ENCODE data around the gene LPCAT4. TPM values are rescaled to one million over a fixed set of nuclear protein-coding genes. Genes with fewer than 3 reads are reported as not detected.
A peak's percentile ranks its signal among the peaks of the same experiment; 100 is the strongest.
"Not testable (repeated sequence)": the region's sequence is repeated elsewhere in the genome, so short reads cannot be mapped to it uniquely, and the experiment has no call there.

Gene LPCAT4
- total and polyA plus RNA-seq, 5 donors, result 24.1 to 44.9 (median 37.6) TPM

DNA sequence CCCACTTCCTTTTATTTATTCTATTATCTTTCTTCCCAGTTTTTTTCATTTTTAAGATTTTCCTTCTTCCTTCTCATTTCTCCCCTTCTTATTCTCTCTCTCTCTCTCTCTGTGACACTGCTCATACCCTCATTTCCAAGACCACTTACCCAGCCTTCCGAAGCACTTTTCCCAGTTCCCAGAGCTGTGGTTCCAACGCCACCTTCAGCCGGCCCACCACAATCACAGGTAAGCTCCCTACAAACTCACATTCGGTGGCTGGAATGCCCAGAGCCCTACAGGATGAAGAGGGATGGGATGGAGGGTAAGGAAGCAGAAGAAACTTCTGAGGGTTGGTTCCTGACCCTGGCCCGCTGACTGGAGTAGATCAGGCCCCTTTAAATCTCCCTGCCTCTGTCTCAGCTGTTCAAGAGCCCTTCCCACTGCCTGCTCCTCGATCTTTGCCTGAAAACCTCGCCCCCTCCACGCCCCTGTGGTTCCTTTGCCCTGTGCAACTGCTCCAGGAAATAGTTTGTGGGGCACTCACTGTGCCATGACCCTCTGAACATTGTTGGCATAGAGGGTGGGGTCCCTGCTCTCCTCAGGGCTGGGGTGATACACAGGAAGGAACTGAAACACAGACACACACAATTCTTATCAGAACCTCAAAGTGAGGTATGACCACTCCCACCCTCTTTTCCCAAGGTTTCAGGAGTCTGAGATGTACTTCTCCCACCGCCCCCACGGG is 4.8 kb downstream of the LPCAT4 start:
- Histone ChIP-seq H3K4me3 (ENCODE audit: low read length) (no peak overlapping the region), H3K9me3 (ENCODE audit: control insufficient read depth, low read length) (no peaks in the 10 kb centered on the region), H3K27ac (ENCODE audit: low read length) (no peak overlapping the region), H3K27me3 (ENCODE audit: control insufficient read depth, insufficient read depth) (no peaks in the 10 kb centered on the region), H3K4me1 (ENCODE audit: control insufficient read depth, insufficient read depth, low read length) (peaks cover 3% of the 10 kb centered on the region)
- 80% methylated on average over 10 of the region's 10 CpGs for WGBS
- ATAC-seq (peak in 1 of 2 donors; percentile 58), DNase-seq (peak in 1 of 3 donors; percentile 35)
- intact Hi-C loops (cut with DNase I), result loop anchor here in 1 of 4 donors (10.0 kb wide), 1 partner anchor 117 kb away; no protein-coding TSS in a partner anchor

DNA sequence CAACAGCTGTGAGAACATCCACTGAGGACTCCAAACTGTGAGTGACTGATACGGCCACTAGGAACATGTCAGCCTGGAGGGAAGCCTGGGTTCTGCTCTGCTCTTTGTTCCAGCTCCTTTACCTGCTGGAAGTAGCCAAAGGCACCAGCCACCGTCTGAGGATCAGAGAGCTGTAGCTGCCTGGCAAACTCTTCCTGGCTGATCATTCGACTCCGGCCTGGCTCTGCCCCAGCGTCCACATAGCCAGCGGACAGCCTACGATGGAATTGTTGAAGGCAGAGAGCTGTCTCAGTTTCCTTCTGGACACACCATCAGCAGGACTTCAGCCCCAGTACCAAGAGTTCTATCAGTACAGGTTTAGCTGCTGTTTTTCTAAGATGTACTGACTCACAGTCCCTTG is 5.7 kb downstream of the LPCAT4 start:
- H3K27me3 ChIP-seq (ENCODE audit: control insufficient read depth, insufficient read depth), result no peaks in the 10 kb centered on the region
- H3K9me3 ChIP-seq (ENCODE audit: control insufficient read depth, low read length), result no peaks in the 10 kb centered on the region
- ATAC-seq (no peak), DNase-seq (no peak)
- H3K4me3 ChIP-seq (ENCODE audit: low read length), result no peak overlapping the region
- intact Hi-C loops (cut with DNase I), result loop anchor here in 1 of 4 donors (10.0 kb wide), 1 partner anchor 116 kb away; no protein-coding TSS in a partner anchor
- WGBS, result 84% methylated on average over 7 of the region's 7 CpGs
- H3K4me1 ChIP-seq (ENCODE audit: control insufficient read depth, insufficient read depth, low read length), result peaks cover 3% of the 10 kb centered on the region
- H3K27ac ChIP-seq (ENCODE audit: low read length), result no peak overlapping the region

DNA sequence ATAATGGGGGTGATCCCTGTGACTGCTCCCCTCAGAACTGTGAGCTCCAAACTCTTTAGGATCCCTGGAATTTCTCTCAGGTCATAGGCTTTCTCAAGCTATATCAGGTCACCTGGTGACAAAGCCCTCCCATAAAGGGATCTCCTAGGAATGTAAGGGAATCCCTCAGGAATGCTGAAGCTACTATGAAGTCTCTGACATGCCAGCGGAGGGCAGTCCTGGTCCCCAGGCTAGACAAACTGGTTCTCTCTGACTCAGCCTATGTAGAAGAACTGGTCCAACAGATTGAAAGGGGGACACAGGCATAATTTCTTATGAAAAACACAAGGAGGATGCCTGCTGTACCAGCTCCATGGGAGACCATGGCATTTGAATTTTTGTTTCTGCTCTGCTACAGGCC is 6.7 kb downstream of the LPCAT4 start:
- WGBS, result 89% methylated on average over 1 of the region's 1 CpG
- intact Hi-C loops (cut with DNase I), result loop anchor here in 1 of 4 donors (10.0 kb wide), 1 partner anchor 115 kb away; no protein-coding TSS in a partner anchor
- no peaks in the 10 kb centered on the region for H3K9me3 ChIP-seq (ENCODE audit: control insufficient read depth, low read length)
- ATAC-seq, result no peak
- no peak overlapping the region for H3K27ac ChIP-seq (ENCODE audit: low read length)
- no peak overlapping the region for H3K4me3 ChIP-seq (ENCODE audit: low read length)
- peaks cover 3% of the 10 kb centered on the region for H3K4me1 ChIP-seq (ENCODE audit: control insufficient read depth, insufficient read depth, low read length)
- no peak for DNase-seq
- no peaks in the 10 kb centered on the region for H3K27me3 ChIP-seq (ENCODE audit: control insufficient read depth, insufficient read depth)

- Histone ChIP-seq H3K4me1 (ENCODE audit: control insufficient read depth, insufficient read depth, low read length) (no peaks in the 10 kb centered on the region), H3K27me3 (ENCODE audit: control insufficient read depth, insufficient read depth) (no peaks in the 10 kb centered on the region), H3K27ac (ENCODE audit: low read length) (no peak overlapping the region), H3K9me3 (ENCODE audit: control insufficient read depth, low read length) (no peaks in the 10 kb centered on the region), H3K4me3 (ENCODE audit: low read length) (no peak overlapping the region)
- intact Hi-C loops (cut with DNase I), result loop anchor here in 1 of 4 donors (10.0 kb wide), 1 partner anchor 225 kb away; the partner anchor contains the start of gene GOLGA8B
- DNase-seq (no peak), ATAC-seq (no peak)
- 88% methylated on average over 3 of the region's 3 CpGs for WGBS
Measured at GRCh38 chr15:34359416-34359815, 7.6 kb downstream of the LPCAT4 start.

- intact Hi-C loops (cut with DNase I), result loop anchor here in 1 of 4 donors (10.0 kb wide), 1 partner anchor 226 kb away; the partner anchor contains the start of gene GOLGA8B
- H3K9me3 ChIP-seq (ENCODE audit: control insufficient read depth, low read length), result no peaks in the 10 kb centered on the region
- H3K4me1 ChIP-seq (ENCODE audit: control insufficient read depth, insufficient read depth, low read length), result no peaks in the 10 kb centered on the region
- DNase-seq, result no peak
- H3K27me3 ChIP-seq (ENCODE audit: control insufficient read depth, insufficient read depth), result no peaks in the 10 kb centered on the region
- WGBS, result 92% methylated on average over 4 of the region's 4 CpGs
- no peak overlapping the region for H3K4me3 ChIP-seq (ENCODE audit: low read length)
- no peak overlapping the region for H3K27ac ChIP-seq (ENCODE audit: low read length)
- no peak for ATAC-seq
Measured at GRCh38 chr15:34358948-34359347, 8.0 kb downstream of the LPCAT4 start.

- ATAC-seq, result no peak
- no peak overlapping the region for H3K27ac ChIP-seq (ENCODE audit: low read length)
- no peaks in the 10 kb centered on the region for H3K4me1 ChIP-seq (ENCODE audit: control insufficient read depth, insufficient read depth, low read length)
- no peaks in the 10 kb centered on the region for H3K9me3 ChIP-seq (ENCODE audit: control insufficient read depth, low read length)
- no peak for DNase-seq
- H3K4me3 ChIP-seq (ENCODE audit: low read length), result no peak overlapping the region
- intact Hi-C loops (cut with DNase I), result loop anchor here in 1 of 4 donors (10.0 kb wide), 1 partner anchor 226 kb away; the partner anchor contains the start of gene GOLGA8B
- H3K27me3 ChIP-seq (ENCODE audit: control insufficient read depth, insufficient read depth), result no peaks in the 10 kb centered on the region
- 73% methylated on average over 3 of the region's 3 CpGs for WGBS
Measured at GRCh38 chr15:34358367-34358766, 8.6 kb downstream of the LPCAT4 start.

GRCh38 chr15:34357653-34358052 is 9.3 kb downstream of the LPCAT4 start:
- no peaks in the 10 kb centered on the region for H3K27me3 ChIP-seq (ENCODE audit: control insufficient read depth, insufficient read depth)
- no peak overlapping the region for H3K27ac ChIP-seq (ENCODE audit: low read length)
- no peak for DNase-seq
- 89% methylated on average over 1 of the region's 1 CpG for WGBS
- H3K9me3 ChIP-seq (ENCODE audit: control insufficient read depth, low read length), result no peaks in the 10 kb centered on the region
- ATAC-seq, result no peak
- intact Hi-C loops (cut with DNase I), result loop anchor here in 1 of 4 donors (10.0 kb wide), 1 partner anchor 227 kb away; the partner anchor contains the start of gene GOLGA8B
- H3K4me1 ChIP-seq (ENCODE audit: control insufficient read depth, insufficient read depth, low read length), result no peaks in the 10 kb centered on the region
- no peak overlapping the region for H3K4me3 ChIP-seq (ENCODE audit: low read length)

GRCh38 chr15:34355241-34355640 is 11.8 kb downstream of the LPCAT4 start:
- intact Hi-C loops (cut with DNase I), result loop anchor here in 1 of 4 donors (10.0 kb wide), 1 partner anchor 230 kb away; the partner anchor contains the start of gene GOLGA8B
- ATAC-seq (no peak), DNase-seq (no peak)
- Histone ChIP-seq H3K27ac (ENCODE audit: low read length) (no peak overlapping the region), H3K9me3 (ENCODE audit: control insufficient read depth, low read length) (no peaks in the 10 kb centered on the region), H3K4me1 (ENCODE audit: control insufficient read depth, insufficient read depth, low read length) (no peaks in the 10 kb centered on the region), H3K4me3 (ENCODE audit: low read length) (no peak overlapping the region), H3K27me3 (ENCODE audit: control insufficient read depth, insufficient read depth) (no peaks in the 10 kb centered on the region)
- 87% methylated on average over 9 of the region's 9 CpGs for WGBS

GRCh38 chr15:34354286-34354685 is 12.7 kb downstream of the LPCAT4 start:
- WGBS, result 94% methylated on average over 7 of the region's 7 CpGs
- H3K27ac ChIP-seq (ENCODE audit: low read length), result no peak overlapping the region
- DNase-seq, result no peak
- H3K9me3 ChIP-seq (ENCODE audit: control insufficient read depth, low read length), result no peaks in the 10 kb centered on the region
- ATAC-seq, result no peak
- intact Hi-C loops (cut with DNase I), result loop anchor here in 1 of 4 donors (10.0 kb wide), 1 partner anchor 231 kb away; the partner anchor contains the start of gene GOLGA8B
- no peaks in the 10 kb centered on the region for H3K27me3 ChIP-seq (ENCODE audit: control insufficient read depth, insufficient read depth)
- H3K4me3 ChIP-seq (ENCODE audit: low read length), result no peak overlapping the region
- H3K4me1 ChIP-seq (ENCODE audit: control insufficient read depth, insufficient read depth, low read length), result no peaks in the 10 kb centered on the region

DNA sequence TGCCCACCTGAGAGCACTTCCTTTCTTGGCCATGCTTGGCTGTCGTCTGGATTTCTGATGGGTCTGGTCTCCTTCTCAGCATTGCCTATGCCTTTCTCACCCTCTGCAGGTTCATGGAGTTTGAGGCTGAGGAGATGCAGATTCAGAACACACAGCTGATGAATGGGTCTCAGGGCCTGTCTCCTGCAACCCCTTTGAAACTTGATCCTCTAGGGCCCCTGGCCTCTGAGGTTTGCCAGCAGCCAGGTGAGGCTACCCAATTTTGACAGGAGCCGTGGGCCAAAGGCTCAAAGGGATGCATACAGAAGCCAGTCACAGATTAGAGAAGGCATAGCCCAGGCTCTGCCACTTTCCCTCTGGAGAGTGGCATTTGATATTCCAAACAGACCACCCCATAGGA is 13.4 kb downstream of the LPCAT4 start:
- no peak for ATAC-seq
- intact Hi-C loops (cut with DNase I), result loop anchor here in 1 of 4 donors (10.0 kb wide), 1 partner anchor 231 kb away; the partner anchor contains the start of gene GOLGA8B

DNA sequence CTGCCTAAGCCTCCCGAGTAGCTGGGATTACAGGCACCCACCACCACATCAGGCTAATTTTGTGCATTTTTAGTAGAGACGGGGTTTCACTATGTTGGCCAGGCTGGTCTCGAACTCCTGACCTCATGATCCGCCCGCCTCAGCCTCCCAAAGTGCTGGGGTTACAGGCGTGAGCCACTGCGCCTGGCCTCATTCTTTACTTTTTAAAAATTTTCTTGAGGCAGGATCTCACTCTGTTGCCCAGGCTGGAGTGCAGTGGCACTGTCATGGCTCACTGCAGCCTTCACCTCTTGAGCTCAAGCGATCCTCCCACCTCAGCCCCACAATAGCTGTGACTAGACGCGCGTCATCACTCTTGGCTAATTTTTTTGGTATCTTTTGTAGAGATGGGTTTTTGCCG is 14.0 kb downstream of the LPCAT4 start:
- H3K4me3 ChIP-seq (ENCODE audit: low read length); ATAC-seq; DNase-seq; H3K9me3 ChIP-seq (ENCODE audit: control insufficient read depth, low read length); H3K27me3 ChIP-seq (ENCODE audit: control insufficient read depth, insufficient read depth); H3K27ac ChIP-seq (ENCODE audit: low read length); H3K4me1 ChIP-seq (ENCODE audit: control insufficient read depth, insufficient read depth, low read length): not testable (repeated sequence)
- 97% methylated on average over 12 of the region's 12 CpGs for WGBS
- intact Hi-C loops (cut with DNase I), result loop anchor here in 1 of 4 donors (10.0 kb wide), 1 partner anchor 232 kb away; the partner anchor contains the start of gene GOLGA8B

More for the DNA sequence above, 13.4 kb downstream of the LPCAT4 start:
- H3K4me1 ChIP-seq (ENCODE audit: control insufficient read depth, insufficient read depth, low read length), result no peaks in the 10 kb centered on the region
- 66% methylated on average over 2 of the region's 2 CpGs for WGBS
- no peaks in the 10 kb centered on the region for H3K9me3 ChIP-seq (ENCODE audit: control insufficient read depth, low read length)
- H3K27me3 ChIP-seq (ENCODE audit: control insufficient read depth, insufficient read depth), result no peaks in the 10 kb centered on the region
- H3K4me3 ChIP-seq (ENCODE audit: low read length), result no peak overlapping the region
- H3K27ac ChIP-seq (ENCODE audit: low read length), result no peak overlapping the region
- no peak for DNase-seq
